GM12865 (cell line): ENCODE data around the gene PAMR1.

Source experiments
- DNase-seq: peaks from one replicate; pipeline ENCODE4 v3.0.0; 2010; ENCODE audit warnings: low read depth
- H3K4me3 ChIP-seq: 2 replicates; pipeline ENCODE4 v1.5.1; 2011; ENCODE audit warnings: mild to moderate bottlenecking, low read depth, low read length, control low read depth
- CTCF ChIP-seq: IDR thresholded peaks from 2 replicates; pipeline ENCODE4 v1.5.1; 2011; ENCODE audit warnings: low read length, control low read depth, low read depth, inconsistent platforms; ENCODE audit not compliant: insufficient read depth; ENCODE audit errors: missing control alignments

Gene PAMR1

GRCh38 chr11:35501776-35502175 is 23.6 kb downstream of the PAMR1 start:
- no peak for DNase-seq
- TF ChIP-seq CTCF, result no peak
- H3K4me3 ChIP-seq, result no peak overlapping the region

GRCh38 chr11:35500744-35501143 is 24.7 kb downstream of the PAMR1 start:
- H3K4me3 ChIP-seq, result no peak overlapping the region
- no peak for DNase-seq
- no peak for TF ChIP-seq CTCF

- no peak for TF ChIP-seq CTCF
- DNase-seq, result no peak
- H3K4me3 ChIP-seq, result no peak overlapping the region
These were observed 29.0 kb downstream of the PAMR1 start for GRCh38 chr11:35496416-35496815.

- no peak overlapping the region for H3K4me3 ChIP-seq
- DNase-seq, result no peak
- no peak for TF ChIP-seq CTCF
These were observed 30.4 kb downstream of the PAMR1 start for GRCh38 chr11:35494957-35495490.

- no peak for DNase-seq
- no peak overlapping the region for H3K4me3 ChIP-seq
- TF ChIP-seq CTCF, result no peak
These were observed 34.1 kb downstream of the PAMR1 start for GRCh38 chr11:35491231-35491871.

- no peak for DNase-seq
- H3K4me3 ChIP-seq, result no peak overlapping the region
- no peak for TF ChIP-seq CTCF
These were observed 37.3 kb downstream of the PAMR1 start for GRCh38 chr11:35488117-35488516.

GRCh38 chr11:35487532-35488078 is 37.8 kb downstream of the PAMR1 start:
- no peak for DNase-seq
- TF ChIP-seq CTCF, result peak; percentile 31

More at GRCh38 chr11:35487532-35488078, 37.8 kb downstream of the PAMR1 start:
- no peak overlapping the region for H3K4me3 ChIP-seq
